ENCODE measurements around the gene ZNF683.
"Not testable (repeated sequence)": the region's sequence is repeated elsewhere in the genome, so short reads cannot be mapped to it uniquely, and the experiment has no call there.

Gene ZNF683

DNA sequence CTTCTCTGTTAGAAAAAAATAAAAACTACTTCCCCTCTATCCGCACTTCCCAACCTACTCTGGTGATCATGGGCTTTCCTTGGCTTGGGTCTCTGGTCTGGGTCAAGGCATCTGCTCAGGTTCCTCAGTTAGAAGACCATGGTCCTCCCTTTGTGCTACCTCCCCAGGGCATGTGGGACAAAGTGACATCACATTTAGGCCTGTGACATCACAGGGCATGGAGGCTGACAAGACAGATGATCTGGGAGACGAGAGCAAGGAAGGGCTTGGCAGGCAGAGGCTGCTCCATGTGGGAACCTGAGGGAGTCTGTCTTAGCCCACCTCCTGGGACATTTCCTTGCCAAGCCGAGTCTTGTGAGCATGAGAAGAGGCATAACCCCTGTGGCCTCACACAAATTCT is at the start of gene ZNF683:
Gene ZNF683 (minus strand): TSS at position 140 of the 400 bp plus-strand sequence. CDS start 4,179 bp downstream, outside the sequence.
- H3K4me3 ChIP-seq (ENCODE audit: low read depth, low read length): not testable (repeated sequence)

DNA sequence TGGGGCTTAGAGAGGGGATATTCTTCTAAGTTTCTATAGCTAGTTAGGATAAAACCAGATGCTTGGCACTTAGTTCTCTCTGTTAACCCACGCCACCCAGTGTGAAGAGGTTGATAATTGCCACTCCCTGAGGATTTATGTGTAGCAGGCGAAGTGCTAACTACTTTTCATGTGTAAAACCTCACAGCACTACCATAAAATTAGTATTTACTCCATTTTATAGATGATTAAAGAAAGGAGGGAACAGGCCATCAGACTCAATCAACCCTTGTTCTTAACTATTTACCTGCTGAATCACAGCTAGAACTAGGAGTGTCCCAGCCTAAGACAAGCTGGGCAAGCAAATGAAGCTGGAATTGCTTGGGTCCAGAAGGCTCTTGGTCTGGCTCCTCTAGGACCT is 46.9 kb upstream of the ZNF683 start:
- TF ChIP-seq, protein P1, sequence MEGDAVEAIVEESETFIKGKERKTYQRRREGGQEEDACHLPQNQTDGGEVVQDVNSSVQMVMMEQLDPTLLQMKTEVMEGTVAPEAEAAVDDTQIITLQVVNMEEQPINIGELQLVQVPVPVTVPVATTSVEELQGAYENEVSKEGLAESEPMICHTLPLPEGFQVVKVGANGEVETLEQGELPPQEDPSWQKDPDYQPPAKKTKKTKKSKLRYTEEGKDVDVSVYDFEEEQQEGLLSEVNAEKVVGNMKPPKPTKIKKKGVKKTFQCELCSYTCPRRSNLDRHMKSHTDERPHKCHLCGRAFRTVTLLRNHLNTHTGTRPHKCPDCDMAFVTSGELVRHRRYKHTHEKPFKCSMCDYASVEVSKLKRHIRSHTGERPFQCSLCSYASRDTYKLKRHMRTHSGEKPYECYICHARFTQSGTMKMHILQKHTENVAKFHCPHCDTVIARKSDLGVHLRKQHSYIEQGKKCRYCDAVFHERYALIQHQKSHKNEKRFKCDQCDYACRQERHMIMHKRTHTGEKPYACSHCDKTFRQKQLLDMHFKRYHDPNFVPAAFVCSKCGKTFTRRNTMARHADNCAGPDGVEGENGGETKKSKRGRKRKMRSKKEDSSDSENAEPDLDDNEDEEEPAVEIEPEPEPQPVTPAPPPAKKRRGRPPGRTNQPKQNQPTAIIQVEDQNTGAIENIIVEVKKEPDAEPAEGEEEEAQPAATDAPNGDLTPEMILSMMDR (IDR thresholded peaks at IDR 0.05; ENCODE audit: borderline replicate concordance, insufficient read depth, low read depth, low read length): no peak
- no peak overlapping the region for H3K4me3 ChIP-seq (ENCODE audit: low read depth, low read length)

DNA sequence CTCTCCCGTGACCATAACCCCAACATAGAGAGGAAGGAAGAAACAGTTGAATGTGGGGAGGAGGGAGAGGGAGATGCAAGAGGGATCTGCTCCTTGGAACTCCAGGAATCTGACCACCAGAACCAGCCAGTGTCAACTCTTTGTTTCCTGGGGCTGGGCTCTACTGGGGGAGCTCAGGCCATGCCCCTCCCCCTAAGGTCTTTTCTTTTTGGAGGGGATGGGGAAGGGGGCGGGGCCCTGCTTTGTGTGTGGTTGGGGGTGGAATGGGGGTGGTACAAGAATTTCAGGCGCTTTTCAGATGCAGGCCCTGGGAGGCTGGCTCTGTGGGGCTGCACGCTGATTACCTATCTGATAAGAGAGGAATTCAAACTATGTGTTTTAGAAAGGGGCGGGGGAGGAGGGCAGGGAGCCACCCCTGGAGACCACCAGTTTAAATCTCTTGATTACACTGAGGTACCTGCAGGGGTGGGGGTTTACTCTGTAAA is 46.4 kb upstream of the ZNF683 start:
- TF ChIP-seq, protein P1 (IDR thresholded peaks at IDR 0.05; ENCODE audit: borderline replicate concordance, insufficient read depth, low read depth, low read length): no peak
- no peak overlapping the region for H3K4me3 ChIP-seq (ENCODE audit: low read depth, low read length)

DNA sequence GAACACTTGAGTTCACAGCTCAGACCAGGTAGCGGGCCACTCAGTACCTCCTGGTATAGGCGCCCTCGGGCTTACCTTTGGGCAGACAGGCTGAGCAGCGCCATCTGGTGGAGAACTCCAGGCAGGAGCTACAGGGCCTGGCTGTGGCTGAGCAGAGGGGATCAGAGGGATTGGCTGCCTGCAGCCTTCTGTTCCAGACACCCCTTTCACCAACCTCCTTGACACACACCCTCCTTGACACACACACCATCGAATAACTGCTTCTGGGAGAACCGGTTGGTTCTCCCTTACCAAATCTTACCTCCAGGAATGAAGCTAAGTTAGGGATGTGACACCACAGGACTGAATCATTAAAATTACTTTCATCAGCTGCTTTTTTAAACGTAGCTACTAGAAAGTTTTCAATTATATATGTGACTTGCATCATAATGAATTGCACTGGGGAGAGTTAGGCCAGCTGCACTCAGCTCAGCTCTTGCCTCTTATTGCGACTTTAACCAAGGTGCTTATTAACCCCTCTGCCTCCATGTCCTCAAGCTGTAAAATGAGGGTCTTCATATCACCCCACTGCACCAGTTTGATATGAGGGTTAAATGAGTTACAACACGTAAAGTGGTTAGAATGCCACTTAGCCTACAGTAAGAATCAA is 44.7 kb upstream of the ZNF683 start:
- H3K4me3 ChIP-seq (ENCODE audit: low read depth, low read length): no peak overlapping the region
- TF ChIP-seq, protein P1 (IDR thresholded peaks at IDR 0.05; ENCODE audit: borderline replicate concordance, insufficient read depth, low read depth, low read length): peak; percentile 98

DNA sequence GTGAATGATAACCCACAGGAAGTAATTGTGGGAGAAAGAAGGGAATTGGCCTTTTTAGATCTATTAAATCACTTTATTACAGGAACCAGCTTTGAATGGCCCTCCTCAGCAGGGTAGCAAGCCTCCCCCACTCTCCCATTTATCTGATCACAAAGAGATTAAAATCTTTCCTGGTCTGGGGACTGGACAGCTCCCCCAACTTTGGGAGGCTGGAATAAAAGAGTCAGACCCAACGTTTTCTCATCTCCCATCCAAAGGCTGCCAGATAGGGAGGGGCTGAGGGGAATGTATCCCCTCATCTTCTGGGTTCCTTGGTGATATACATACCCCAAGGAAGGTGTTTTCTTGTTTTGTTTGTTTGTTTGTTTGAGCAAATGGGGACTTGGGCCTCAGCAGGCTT is 40.5 kb upstream of the ZNF683 start:
- no peak overlapping the region for H3K4me3 ChIP-seq (ENCODE audit: low read depth, low read length)

DNA sequence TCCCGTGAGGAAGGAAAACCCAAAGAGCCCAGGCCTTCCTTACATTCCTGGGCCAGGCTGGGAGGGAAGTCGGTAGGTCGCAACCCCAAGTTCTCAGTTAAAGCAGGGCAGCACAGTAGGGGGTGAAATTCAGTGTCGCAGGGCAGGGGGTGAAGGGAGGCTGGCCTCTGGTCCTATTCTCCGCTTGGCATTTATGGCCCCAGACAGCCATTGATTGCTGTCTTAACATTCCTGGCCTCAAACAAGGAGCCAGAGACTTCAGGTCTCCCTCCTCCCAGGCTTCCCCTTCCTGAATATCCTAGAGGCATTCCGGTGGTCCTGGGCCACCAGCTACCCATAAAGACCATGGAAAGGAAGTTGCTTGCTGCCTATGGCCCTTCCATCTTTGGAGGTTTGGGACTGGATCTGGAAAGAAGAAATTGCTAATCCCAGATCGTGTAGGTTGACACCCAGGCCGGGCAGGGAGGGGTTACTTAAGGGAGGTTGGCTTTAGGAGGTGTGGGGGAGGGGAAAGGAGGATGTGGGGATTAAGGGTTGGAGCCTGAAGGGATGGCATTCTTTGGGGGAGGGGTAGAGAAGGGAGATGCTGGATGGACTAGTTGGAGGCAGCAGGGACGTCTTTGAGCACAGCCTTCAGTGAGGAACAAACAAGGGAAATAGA is 39.8 kb upstream of the ZNF683 start:
- no peak overlapping the region for H3K4me3 ChIP-seq (ENCODE audit: low read depth, low read length)
- TF ChIP-seq, protein P1 (IDR thresholded peaks at IDR 0.05; ENCODE audit: borderline replicate concordance, insufficient read depth, low read depth, low read length): no peak

More for the DNA sequence above, 40.5 kb upstream of the ZNF683 start:
- TF ChIP-seq, protein P1 (IDR thresholded peaks at IDR 0.05; ENCODE audit: borderline replicate concordance, insufficient read depth, low read depth, low read length): no peak

DNA sequence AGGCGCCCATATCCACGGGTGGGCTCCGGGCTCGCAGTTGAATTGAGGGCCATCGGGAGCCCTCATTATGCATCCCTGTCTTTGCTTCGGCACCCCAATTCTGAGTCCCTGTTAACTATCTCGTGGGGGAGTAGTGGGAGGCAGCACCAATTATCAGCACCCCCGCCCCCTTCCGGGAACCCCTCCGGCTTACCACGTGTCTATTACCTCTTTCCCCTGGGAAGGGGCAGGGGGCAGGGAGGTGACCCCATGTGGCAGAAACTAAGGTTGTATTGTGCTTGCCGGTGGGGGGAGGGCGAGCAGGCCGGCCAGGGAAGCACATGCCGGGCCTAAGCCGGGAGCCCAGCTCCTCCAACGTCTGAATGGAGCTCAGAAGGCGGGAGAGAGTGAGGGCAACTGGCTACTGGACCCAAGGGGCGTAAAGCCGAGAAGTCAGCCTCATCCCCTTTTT is 39.1 kb upstream of the ZNF683 start:
- TF ChIP-seq, protein P1 (IDR thresholded peaks at IDR 0.05; ENCODE audit: borderline replicate concordance, insufficient read depth, low read depth, low read length): no peak
- no peak overlapping the region for H3K4me3 ChIP-seq (ENCODE audit: low read depth, low read length)
